PC-3 (cell line): ENCODE results near the gene CACNA1E. TPM values are rescaled to one million over a fixed set of nuclear protein-coding genes. Genes with fewer than 3 reads are reported as not detected.

ENCODE experiments used
- ATAC-seq: fragments of 200-7000 bp; cut with Tn5 transposase; 2 replicates; pipeline ENCODE4 v1.9.1; 2020; ENCODE audit warnings: mild to moderate bottlenecking, moderate library complexity
- Bru-seq: library from RNA; stranded (reverse); fragments of 400-500 nt; gene quantifications from one replicate; lab custom pipeline; 2021; lab: Mats Ljungman, UMichigan
- BruChase-seq, 2 experiments: library from RNA; stranded (reverse); fragments of 400-500 nt; gene quantifications; one replicate each; lab custom pipeline; 2021; lab: Mats Ljungman, UMichigan
- BruUV-seq: library from RNA; stranded (reverse); fragments of 400-500 nt; replicated peaks from 2 replicates; lab custom pipeline; 2021; lab: Mats Ljungman, UMichigan
- CTCF ChIA-PET: fragments of 300-600 bp; sonication (Branson Sonifier 250); formaldehyde crosslinking; loops from one replicate; lab custom pipeline; 2022; ENCODE audit warnings: antibody characterized with exemption; lab: Charles Lee
- POLR2A ChIA-PET: fragments of 300-600 bp; sonication (Branson Sonifier 250); formaldehyde crosslinking; loops from one replicate; lab custom pipeline; 2022; ENCODE audit warnings: antibody characterized with exemption; ENCODE audit not compliant: unreplicated experiment; lab: Charles Lee
- DNase-seq: peaks from one replicate; pipeline ENCODE4 v3.0.0-alpha.2; 2015
- H2AFZ ChIP-seq: fragments of 300-600 bp; sonication (generic); 2 replicates; pipeline ENCODE4 v1.6.0; 2016; ENCODE audit warnings: antibody characterized with exemption, low read length
- H3F3A ChIP-seq: fragments of 300-600 bp; sonication (generic); one replicate; pipeline ENCODE4 v1.6.0; 2017; ENCODE audit warnings: antibody characterized with exemption, low read length, control low read depth, mild to moderate bottlenecking; ENCODE audit not compliant: unreplicated experiment
- H3K27ac ChIP-seq: fragments of 300-600 bp; sonication (generic); 2 replicates; pipeline ENCODE4 v1.5.1; 2016; ENCODE audit warnings: mild to moderate bottlenecking, low read length
- H3K27me3 ChIP-seq: fragments of 300-600 bp; sonication (generic); 2 replicates; pipeline ENCODE4 v1.6.1; 2016; ENCODE audit warnings: low read length, mixed read lengths
- H3K36me3 ChIP-seq: fragments of 300-600 bp; sonication (generic); 2 replicates; pipeline ENCODE4 v1.6.1; 2016; ENCODE audit warnings: low read depth, mixed run types, low read length, mixed read lengths
- H3K4me1 ChIP-seq: fragments of 300-600 bp; sonication (generic); 2 replicates; pipeline ENCODE4 v1.5.1; 2016; ENCODE audit warnings: low read length; ENCODE audit not compliant: insufficient read depth
- H3K4me2 ChIP-seq: fragments of 300-600 bp; sonication (generic); 2 replicates; pipeline ENCODE4 v1.6.0; 2016; ENCODE audit warnings: low read length
- H3K4me3 ChIP-seq: fragments of 300-600 bp; sonication (generic); 2 replicates; pipeline ENCODE4 v1.5.1; 2016; ENCODE audit warnings: mild to moderate bottlenecking, low read length, mixed read lengths
- H3K79me2 ChIP-seq: fragments of 300-600 bp; sonication (generic); 2 replicates; pipeline ENCODE4 v1.6.1; 2017; ENCODE audit warnings: low read length, mixed read lengths
- H3K9ac ChIP-seq: fragments of 300-600 bp; sonication (generic); 2 replicates; pipeline ENCODE4 v1.6.0; 2016; ENCODE audit warnings: mild to moderate bottlenecking, low read length
- H3K9me2 ChIP-seq: fragments of 300-600 bp; sonication (generic); replicated peaks from 2 replicates; pipeline ENCODE4 v1.6.1; 2016; ENCODE audit warnings: mixed run types, low read length, mixed read lengths
- H3K9me3 ChIP-seq: fragments of 300-600 bp; sonication (generic); 2 replicates; pipeline ENCODE4 v1.6.1; 2016; ENCODE audit warnings: low read length, mixed read lengths
- H4K20me1 ChIP-seq: fragments of 300-600 bp; sonication (generic); 2 replicates; pipeline ENCODE4 v1.6.1; 2016; ENCODE audit warnings: low read length, mixed read lengths
- CTCF ChIP-seq: fragments of 300-600 bp; sonication (generic); conservative IDR thresholded peaks from 2 replicates; pipeline ENCODE4 v1.5.1; 2017; ENCODE audit warnings: antibody characterized with exemption, low read depth, mild to moderate bottlenecking, low read length
- EZH2 ChIP-seq: fragments of 300-600 bp; sonication (generic); IDR thresholded peaks from one replicate; pipeline ENCODE4 v1.6.1; 2017; ENCODE audit warnings: antibody characterized with exemption, mild to moderate bottlenecking, low read length; ENCODE audit not compliant: unreplicated experiment
- EZH2phosphoT487 ChIP-seq: fragments of 300-600 bp; sonication (generic); IDR thresholded peaks from 2 replicates; pipeline ENCODE4 v1.6.1; 2018; ENCODE audit warnings: mild to moderate bottlenecking, antibody characterized with exemption, low read length, borderline replicate concordance
- intact Hi-C: fragments of 100-400 bp; cut with micrococcal nuclease; formaldehyde crosslinking; loops from 2 replicates; pipeline ENCODE4 v1.9.0; 2023
- long read RNA-seq: library from polyadenylated mRNA; unstranded; transcript quantifications from one replicate; pipeline ENCODE4 v2.0.0, GENCODE V29; 2021; ENCODE audit not compliant: unreplicated experiment
- total RNA-seq: library from RNA; depleted of rRNA; stranded (reverse); fragments of >200 nt; gene quantifications from 2 replicates; pipeline ENCODE4 v1.2.3, GENCODE V29; 2014; rRNA removed

Gene CACNA1E
- total RNA-seq, result not detected in 2 replicates
- Bru-seq, nascent RNA, result percentile 4 among the genes with signal in this experiment
- percentile 3 among the genes with signal in this experiment for BruChase-seq, experiment 1, labeled RNA remaining after a 6-hour chase
- percentile 4 among the genes with signal in this experiment for BruChase-seq, experiment 2, labeled RNA remaining after a 2-hour chase
- long read RNA-seq, result 0 reads

GRCh38 chr1:181483285-181484195 is at the start of gene CACNA1E:
Gene CACNA1E (plus strand): TSS chr1:181483517. CDS start chr1:181483745, 228 bp downstream.
- Histone ChIP-seq H3K4me2 (no peak within 1 kb of the TSS), H2AFZ (no peak within 1 kb of the TSS), H4K20me1 (no peaks in the 10 kb centered on the region), H3K9me3 (no peaks in the 10 kb centered on the region), H3K36me3 (no peaks in the 10 kb centered on the region), H3K4me3 (no peak within 1 kb of the TSS), H3K9me2 (no peaks in the 10 kb centered on the region), H3K4me1 (no peaks in the 10 kb centered on the region), H3K27me3 (peaks cover 66% of the 10 kb centered on the region), H3F3A (no peaks in the 10 kb centered on the region), H3K27ac (no peak within 1 kb of the TSS), H3K79me2 (no peaks in the 10 kb centered on the region), H3K9ac (no peak within 1 kb of the TSS)
- ChIA-PET POLR2A (no interaction called here), CTCF (no interaction called here)
- TF ChIP-seq CTCF (no peak), EZH2phosphoT487 (no peak), EZH2 (no peak)
- no TSS peak for BruUV-seq
- ATAC-seq (no peak), DNase-seq (no peak)
- intact Hi-C loops, result no loop called here

- H3K79me2 ChIP-seq, result no peaks in the 10 kb centered on the region
- ATAC-seq (no peak), DNase-seq (no peak)
- CTCF ChIA-PET, result no interaction called here
- no peaks in the 10 kb centered on the region for H3K4me1 ChIP-seq
- BruUV-seq, result no TSS peak
- TF ChIP-seq CTCF, result no peak
- TF ChIP-seq EZH2, result no peak
- H3K27me3 ChIP-seq, result 0 out of 2 replicates have a peak, but pooled peaks cover 16% of the 10 kb centered on the region
- POLR2A ChIA-PET, result no interaction called here
- no peaks in the 10 kb centered on the region for H3F3A ChIP-seq
- no peak overlapping the region for H3K9ac ChIP-seq
- intact Hi-C loops, result no loop called here
- no peaks in the 10 kb centered on the region for H4K20me1 ChIP-seq
- H3K4me2 ChIP-seq, result no peak overlapping the region
- H3K4me3 ChIP-seq, result no peak overlapping the region
- no peak overlapping the region for H2AFZ ChIP-seq
- no peak overlapping the region for H3K27ac ChIP-seq
- H3K9me2 ChIP-seq, result no peaks in the 10 kb centered on the region
- no peaks in the 10 kb centered on the region for H3K36me3 ChIP-seq
- H3K9me3 ChIP-seq, result no peaks in the 10 kb centered on the region
These were observed 49.4 kb upstream of the CACNA1E start for GRCh38 chr1:181433931-181434330.
